ENCODE results near the gene PHKB. TPM values are rescaled to one million over a fixed set of nuclear protein-coding genes. Genes with fewer than 3 reads are reported as not detected.

Gene PHKB
- total RNA-seq, 2 donors from 2014 or later, result 75.7 to 93.8 TPM

GRCh38 chr16:47507701-47508100, 46.6 kb downstream of the PHKB start:
- Histone ChIP-seq H3K4me3 (no peak overlapping the region), H3K9me3 (no peaks in the 10 kb centered on the region), H3K27me3 (replicated peaks; ENCODE audit: insufficient read depth) (no peaks in the 10 kb centered on the region), H3K36me3 (peaks cover 16% of the 10 kb centered on the region), H3K27ac (no peak overlapping the region), H3K4me1 (ENCODE audit: control insufficient read depth in 1 of 2, low read depth in 2 of 2) (peaks cover 0 to under 1% of the 10 kb centered on the region in 2 donors)
- TF ChIP-seq CTCF (IDR thresholded peaks at IDR 0.05), result no peak
- no peak for ATAC-seq (ENCODE audit: insufficient number of reproducible peaks, low FRiP score, low read depth)
- DNase-seq (ENCODE audit: low spot score), result no peak

- H3K4me3 ChIP-seq, result no peak overlapping the region
- ATAC-seq (ENCODE audit: insufficient number of reproducible peaks, low FRiP score, low read depth), result no peak
- no peaks in the 10 kb centered on the region for H3K27me3 ChIP-seq (replicated peaks; ENCODE audit: insufficient read depth)
- H3K27ac ChIP-seq, result no peak overlapping the region
- no peak for DNase-seq (ENCODE audit: low spot score)
- H3K4me1 ChIP-seq (ENCODE audit: control insufficient read depth in 1 of 2, low read depth in 2 of 2), result no peaks in the 10 kb centered on the region
- peaks cover 20% of the 10 kb centered on the region for H3K36me3 ChIP-seq
- TF ChIP-seq CTCF (IDR thresholded peaks at IDR 0.05), result no peak
- no peaks in the 10 kb centered on the region for H3K9me3 ChIP-seq
Observed at GRCh38 chr16:47511882-47512281, 50.8 kb downstream of the PHKB start.

GRCh38 chr16:47519037-47519436, 57.9 kb downstream of the PHKB start:
- no peak overlapping the region for H3K27ac ChIP-seq
- DNase-seq (ENCODE audit: low spot score), result no peak
- no peak for ATAC-seq (ENCODE audit: insufficient number of reproducible peaks, low FRiP score, low read depth)
- no peaks in the 10 kb centered on the region for H3K27me3 ChIP-seq (replicated peaks; ENCODE audit: insufficient read depth)
- H3K4me3 ChIP-seq, result no peak overlapping the region
- peaks cover 9 to 10% of the 10 kb centered on the region in 2 donors for H3K4me1 ChIP-seq (ENCODE audit: control insufficient read depth in 1 of 2, low read depth in 2 of 2)
- no peak for TF ChIP-seq CTCF (IDR thresholded peaks at IDR 0.05)
- peaks cover 6% of the 10 kb centered on the region for H3K36me3 ChIP-seq
- no peaks in the 10 kb centered on the region for H3K9me3 ChIP-seq

GRCh38 chr16:47519546-47519945, 58.4 kb downstream of the PHKB start:
- TF ChIP-seq CTCF (IDR thresholded peaks at IDR 0.05), result no peak
- Histone ChIP-seq H3K27me3 (replicated peaks; ENCODE audit: insufficient read depth) (no peaks in the 10 kb centered on the region), H3K4me3 (no peak overlapping the region), H3K36me3 (peaks cover 6% of the 10 kb centered on the region), H3K9me3 (no peaks in the 10 kb centered on the region), H3K27ac (no peak overlapping the region), H3K4me1 (ENCODE audit: control insufficient read depth in 1 of 2, low read depth in 2 of 2) (peaks cover 12 to 14% of the 10 kb centered on the region in 2 donors)
- DNase-seq (ENCODE audit: low spot score), result no peak
- no peak for ATAC-seq (ENCODE audit: insufficient number of reproducible peaks, low FRiP score, low read depth)

- no peak for DNase-seq (ENCODE audit: low spot score)
- Histone ChIP-seq H3K4me3 (no peak overlapping the region), H3K27ac (no peak overlapping the region), H3K27me3 (replicated peaks; ENCODE audit: insufficient read depth) (no peaks in the 10 kb centered on the region), H3K36me3 (peaks cover 6% of the 10 kb centered on the region), H3K9me3 (no peaks in the 10 kb centered on the region), H3K4me1 (ENCODE audit: control insufficient read depth in 1 of 2, low read depth in 2 of 2) (peaks cover 12 to 14% of the 10 kb centered on the region in 2 donors)
- ATAC-seq (ENCODE audit: insufficient number of reproducible peaks, low FRiP score, low read depth), result no peak
- no peak for TF ChIP-seq CTCF (IDR thresholded peaks at IDR 0.05)
Observed at GRCh38 chr16:47519996-47520679, 59.0 kb downstream of the PHKB start.
